Adrenal gland (tissue), 5 donors: Measurements from ENCODE around the gene CREB5.

Experiments used
- CTCF ChIP-seq, 6 experiments: fragments of 450-650 bp in 4 of 6; fragments of 200-600 bp in 2 of 6; sonication (generic) in 1 of 6; IDR thresholded peaks; 1 replicate in 5 of 6; 2 replicates in 1 of 6; pipeline versions ENCODE4 v1.5.1 to v1.8.0; 2016 to 2021; ENCODE audit warnings: antibody characterized with exemption in 6 of 6, mild to moderate bottlenecking in 2 of 6, moderate library complexity in 1 of 6
- POLR2A ChIP-seq, 2 donors: fragments of 450-650 bp; IDR thresholded peaks; one replicate each; pipeline ENCODE4 v1.6.1; 2017; ENCODE audit warnings: antibody characterized with exemption in 2 of 2, mild to moderate bottlenecking in 2 of 2, moderate library complexity in 1 of 2
- donor health status: DM: no; HTN: no; CAD: no.

- TF ChIP-seq CTCF (IDR thresholded peaks at IDR 0.05) (no peak), POLR2A (IDR thresholded peaks at IDR 0.05) (no peak)
Measured at GRCh38 chr7:28845106-28845505, 432.8 kb downstream of the CREB5 start.
